Smooth muscle cell (in vitro differentiated cells): ENCODE measurements around the gene CST5. TPM values are rescaled to one million over a fixed set of nuclear protein-coding genes. Genes with fewer than 3 reads are reported as not detected.
A peak's percentile ranks its signal among the peaks of the same experiment; 100 is the strongest.

Source experiments
- DNase-seq: peaks from one replicate; lab custom pipeline; 2025; ENCODE audit not compliant: unreplicated experiment; lab: John Stamatoyannopoulos, UW
- H2AFZ ChIP-seq: fragments of 200-600 bp; sonication (generic); 2 replicates; pipeline ENCODE4 v1.6.0; 2016; ENCODE audit warnings: antibody characterized with exemption, low read depth, mild to moderate bottlenecking
- H3F3A ChIP-seq: fragments of 200-600 bp; sonication (generic); 2 replicates; pipeline ENCODE4 v1.6.0; 2017; ENCODE audit warnings: antibody characterized with exemption, low read depth
- H3K27ac ChIP-seq: fragments of 200-600 bp; sonication (generic); 2 replicates; pipeline ENCODE4 v1.5.1; 2016; ENCODE audit warnings: low read depth, mild to moderate bottlenecking
- H3K27me3 ChIP-seq: fragments of 200-600 bp; sonication (generic); 2 replicates; pipeline ENCODE4 v1.6.1; 2016; ENCODE audit warnings: low read depth, mild to moderate bottlenecking
- H3K36me3 ChIP-seq: fragments of 200-600 bp; sonication (generic); 2 replicates; pipeline ENCODE4 v1.5.1; 2016; ENCODE audit warnings: low read depth
- H3K4me1 ChIP-seq: fragments of 200-600 bp; sonication (generic); 2 replicates; pipeline ENCODE4 v1.5.1; 2016; ENCODE audit warnings: low read depth
- H3K4me2 ChIP-seq: fragments of 200-600 bp; sonication (generic); 2 replicates; pipeline ENCODE4 v1.6.0; 2016; ENCODE audit warnings: mild to moderate bottlenecking
- H3K4me3 ChIP-seq: fragments of 200-600 bp; sonication (generic); 2 replicates; pipeline ENCODE4 v1.5.1; 2016; ENCODE audit warnings: mild to moderate bottlenecking
- H3K79me2 ChIP-seq: fragments of 200-600 bp; sonication (generic); 2 replicates; pipeline ENCODE4 v1.6.0; 2016; ENCODE audit warnings: low read depth, mild to moderate bottlenecking
- H3K9ac ChIP-seq: fragments of 200-600 bp; sonication (generic); 2 replicates; pipeline ENCODE4 v1.6.0; 2016; ENCODE audit warnings: low read depth
- H3K9me3 ChIP-seq: fragments of 200-600 bp; sonication (generic); replicated peaks from 2 replicates; pipeline ENCODE4 v1.5.1; 2016; ENCODE audit warnings: low read depth
- H4K20me1 ChIP-seq: fragments of 200-600 bp; sonication (generic); 2 replicates; pipeline ENCODE4 v1.6.0; 2016; ENCODE audit warnings: low read depth
- CTCF ChIP-seq: fragments of 200-600 bp; sonication (generic); IDR thresholded peaks from 2 replicates; pipeline ENCODE4 v1.5.1; 2017; ENCODE audit warnings: borderline replicate concordance, mild to moderate bottlenecking, antibody characterized with exemption; ENCODE audit not compliant: insufficient read depth, poor library complexity, severe bottlenecking
- WGBS: methylation state at CpG from one replicate; pipeline ENCODE4 v1.1.7; 2016; ENCODE audit warnings: low lambda C conversion rate; 5-methylcytosine and 5-hydroxymethylcytosine counted together
- polyA plus RNA-seq: library from polyadenylated mRNA; unstranded; fragments of >200 nt; fragmentation: Nextera tagmentation; extraction: Ambion mirVana; gene quantifications from 2 replicates; pipeline ENCODE4 v1.2.1, GENCODE V29; 2016
- total RNA-seq: library from RNA; depleted of rRNA; stranded (reverse); fragments of >200 nt; gene quantifications from 2 replicates; pipeline ENCODE4 v1.2.3, GENCODE V29; 2014

Gene CST5
- total and polyA plus RNA-seq, 2 experiments from 2014 or later = not detected

DNA sequence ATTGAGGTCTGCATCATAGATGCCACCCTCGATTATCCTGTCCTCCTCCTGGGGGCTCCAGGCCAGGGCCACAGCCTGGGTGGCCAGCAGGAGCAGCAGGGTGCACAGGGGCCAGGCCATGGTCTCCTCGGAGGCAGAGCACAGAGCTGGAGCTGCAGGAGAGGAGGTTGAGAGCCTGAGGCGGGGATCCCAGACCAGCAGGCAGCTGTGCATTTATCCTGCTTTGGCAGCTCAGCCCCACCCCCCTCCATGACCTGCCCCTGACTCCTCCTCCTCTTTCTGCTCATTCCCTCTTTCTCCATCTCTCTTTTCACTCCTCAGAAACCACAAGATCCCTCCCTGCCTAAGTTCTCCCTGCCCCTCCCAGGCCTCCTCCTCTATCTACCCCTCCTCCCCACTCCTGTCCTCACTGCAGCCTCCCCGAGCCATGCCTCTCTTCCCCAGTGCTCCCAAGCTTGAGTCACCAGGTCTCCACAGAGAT lies 53.0 kb downstream of the CST5 start, which contains the start of gene CST2:
TSS of gene CST2 (minus strand) at position 189 of the 481 bp plus-strand sequence. CDS start at position 120, 69 bp downstream.
- no peak for TF ChIP-seq CTCF
- no peaks in the 10 kb centered on the region for H3K79me2 ChIP-seq
- no peak for DNase-seq
- 59% methylated on average over 4 of the region's 4 CpGs for WGBS
- H3K4me3 ChIP-seq = no peak within 1 kb of the TSS
- peaks cover 4% of the 10 kb centered on the region for H3F3A ChIP-seq
- no peak within 1 kb of the TSS for H3K9ac ChIP-seq
- H3K9me3 ChIP-seq = no peaks in the 10 kb centered on the region
- H4K20me1 ChIP-seq = no peaks in the 10 kb centered on the region
- H3K4me1 ChIP-seq = peaks cover 3% of the 10 kb centered on the region
- H3K27me3 ChIP-seq = no peaks in the 10 kb centered on the region
- H2AFZ ChIP-seq = no peak within 1 kb of the TSS
- H3K4me2 ChIP-seq = peak within 1 kb of the TSS; percentile 36
- no peak within 1 kb of the TSS for H3K27ac ChIP-seq
- H3K36me3 ChIP-seq = no peaks in the 10 kb centered on the region

Other genes starting within 250 kb of the CST5 start
- gene CST3, start 241.8 kb downstream of the CST5 start, total RNA-seq = 146 and 170 TPM in 2 replicates
- 338 and 410 TPM in 2 replicates for gene CST3, start 241.8 kb downstream of the CST5 start, polyA plus RNA-seq
- not detected in 2 replicates for gene CST4, start 190.7 kb downstream of the CST5 start, total RNA-seq
- not detected in 2 replicates for gene CST4, start 190.7 kb downstream of the CST5 start, polyA plus RNA-seq
- gene CST1, start 128.8 kb downstream of the CST5 start, total RNA-seq = 1.3 and 9.3 TPM in 2 replicates
- 1.9 and 27.7 TPM in 2 replicates for gene CST1, start 128.8 kb downstream of the CST5 start, polyA plus RNA-seq
- gene CST2, start 53.0 kb downstream of the CST5 start, total RNA-seq = 0.27 TPM in 1 of 2 replicates, not detected in the other
- gene CST2, start 53.0 kb downstream of the CST5 start, polyA plus RNA-seq = 1.7 and 2.0 TPM in 2 replicates
- gene GGTLC1, start 109.0 kb upstream of the CST5 start, total RNA-seq = not detected in 2 replicates
- gene GGTLC1, start 109.0 kb upstream of the CST5 start, polyA plus RNA-seq = not detected in 2 replicates